T-helper 1 cell (primary cell): ENCODE data around the gene SIK2.
A peak's percentile ranks its signal among the peaks of the same experiment; 100 is the strongest.
"Not testable (repeated sequence)": the region's sequence is repeated elsewhere in the genome, so short reads cannot be mapped to it uniquely, and the experiment has no call there.

ENCODE experiments used
- DNase-seq, 5 donors: peaks; one replicate each; pipeline ENCODE4 v3.0.0-alpha.2; 2012 to 2020

SIK2 gene

GRCh38 chr11:111765320-111765983 lies 163.2 kb downstream of the SIK2 start:
- no peak for DNase-seq

DNA sequence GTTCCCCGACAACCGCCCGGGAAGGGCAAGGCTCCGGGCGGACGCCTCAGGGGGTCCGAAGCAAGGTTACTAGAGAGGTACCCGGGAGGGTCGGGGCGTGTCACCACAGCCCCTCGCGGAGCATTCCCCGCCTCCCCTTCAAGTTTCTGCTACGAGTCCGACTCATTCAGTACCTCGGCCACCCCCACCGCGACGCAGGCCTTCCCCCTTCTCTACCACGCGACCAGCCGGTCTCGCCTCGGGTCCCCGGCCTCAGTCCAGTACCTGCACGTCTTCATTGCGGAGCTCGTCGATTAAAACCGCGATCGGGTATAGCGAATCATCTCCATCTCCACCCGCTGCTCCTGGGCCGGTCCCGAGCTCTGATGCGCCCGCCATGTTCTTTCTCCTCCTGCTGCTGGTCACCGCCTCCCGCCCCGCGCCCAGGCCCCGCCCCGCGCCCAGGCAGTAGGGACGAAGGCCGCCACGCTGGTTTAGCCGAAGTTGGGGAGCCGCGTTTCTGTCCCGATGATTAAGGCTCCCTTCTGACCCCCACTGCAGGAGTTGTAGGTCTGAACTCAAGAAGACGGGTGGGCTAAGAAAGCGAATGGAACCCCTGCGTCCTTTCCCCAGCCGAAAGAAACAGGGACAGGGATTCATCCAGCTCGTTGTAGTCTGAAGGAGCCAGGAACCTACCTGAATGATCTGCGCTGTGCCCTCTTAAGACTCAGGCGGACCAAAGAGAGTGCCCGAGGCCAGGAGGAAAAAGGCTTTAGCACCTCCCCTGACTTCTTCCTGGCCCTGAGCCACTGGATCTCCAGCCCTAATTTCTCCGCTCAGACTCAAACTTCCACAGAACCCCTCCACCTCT lies 164.0 kb downstream of the SIK2 start, which contains the start of gene PPP2R1B:
Gene PPP2R1B, minus strand, starts transcription at position 406 of the 850 bp plus-strand sequence. Its CDS starts 28 bp downstream, at position 378.
- peak; percentile 45 to 68 (median 65) for DNase-seq

DNA sequence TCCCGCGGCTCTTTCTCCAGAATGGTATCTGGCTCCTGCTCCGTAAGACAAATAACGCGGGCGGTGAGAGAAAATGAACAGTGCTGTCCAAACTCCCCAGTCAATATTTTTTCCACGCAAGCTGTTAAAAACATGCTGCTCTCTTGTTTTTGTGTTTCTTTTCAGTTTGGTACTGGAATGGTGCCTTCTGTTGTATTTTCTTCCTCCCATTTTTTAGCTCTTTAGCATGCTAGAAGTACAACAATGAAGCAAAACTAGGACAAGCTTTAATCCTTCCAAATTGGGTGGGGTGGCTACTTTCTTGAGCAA lies 164.5 kb downstream of the SIK2 start:
- DNase-seq = no peak

DNA sequence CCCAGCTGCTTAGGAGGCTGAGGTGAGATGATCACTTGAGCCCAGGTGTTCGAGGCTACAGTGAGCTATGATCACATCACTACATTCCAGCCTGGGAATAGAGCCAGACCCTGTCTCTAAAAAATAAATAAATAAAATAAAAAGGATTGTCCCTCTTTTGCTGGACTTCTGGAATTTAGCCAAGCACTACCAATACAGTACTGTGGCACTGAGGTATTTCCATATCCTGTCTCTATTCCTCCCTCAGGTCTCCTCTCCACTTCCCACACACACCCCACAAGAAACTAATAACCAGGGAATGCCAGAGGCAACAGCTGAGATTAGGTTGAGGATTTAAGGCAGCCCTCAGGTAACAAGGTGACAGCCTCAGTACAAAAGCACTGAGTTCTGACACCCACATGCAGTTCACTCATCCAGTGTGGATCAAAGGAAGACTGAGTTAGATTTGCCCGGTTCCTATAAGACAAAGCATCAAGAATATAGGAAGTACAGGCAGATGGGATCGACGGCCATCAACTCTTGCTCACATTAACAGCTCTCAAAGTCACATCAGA lies 168.4 kb downstream of the SIK2 start:
- no peak for DNase-seq

- DNase-seq = not testable (repeated sequence)
Measured at GRCh38 chr11:111771205-111771604, 169.0 kb downstream of the SIK2 start.

- no peak for DNase-seq
Measured at GRCh38 chr11:111772535-111772934, 170.3 kb downstream of the SIK2 start.

DNA sequence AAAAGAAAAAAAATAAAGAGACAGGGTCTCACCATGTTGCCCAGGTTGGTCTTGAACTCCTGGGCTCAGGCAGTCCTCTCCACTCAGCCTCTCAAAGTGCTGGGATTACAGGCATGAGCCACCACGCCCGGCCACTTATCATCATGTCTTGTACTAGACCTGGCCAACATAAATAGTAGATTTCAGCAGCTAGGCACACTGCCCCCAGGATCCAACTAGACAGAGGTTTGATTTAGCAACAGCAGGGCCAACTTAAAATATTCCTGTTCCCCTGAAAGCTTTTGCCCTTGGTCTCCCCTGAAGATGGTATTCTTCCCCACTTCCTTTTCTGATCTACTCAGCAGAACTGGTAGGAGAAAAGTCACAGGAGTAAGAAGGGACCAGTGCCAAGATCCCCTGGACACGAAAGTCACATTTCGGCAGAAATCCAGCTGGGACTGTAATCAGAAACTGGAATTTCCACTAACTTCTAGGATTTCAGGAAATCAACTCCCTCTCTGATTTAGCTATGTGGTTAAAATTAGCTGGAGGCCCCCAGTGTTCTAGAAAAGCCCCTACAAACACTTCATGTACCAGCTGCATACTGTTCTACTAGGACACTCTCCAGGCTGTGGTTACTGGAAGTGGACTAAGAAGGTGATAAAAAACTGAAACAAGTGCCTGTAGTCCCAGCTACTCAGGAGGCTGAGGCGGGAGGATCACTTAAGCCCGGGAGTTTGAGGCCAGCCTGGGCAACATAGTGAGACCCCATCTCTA lies 172.9 kb downstream of the SIK2 start:
- no peak for DNase-seq

GRCh38 chr11:111776398-111777093 lies 174.3 kb downstream of the SIK2 start:
- no peak for DNase-seq

DNA sequence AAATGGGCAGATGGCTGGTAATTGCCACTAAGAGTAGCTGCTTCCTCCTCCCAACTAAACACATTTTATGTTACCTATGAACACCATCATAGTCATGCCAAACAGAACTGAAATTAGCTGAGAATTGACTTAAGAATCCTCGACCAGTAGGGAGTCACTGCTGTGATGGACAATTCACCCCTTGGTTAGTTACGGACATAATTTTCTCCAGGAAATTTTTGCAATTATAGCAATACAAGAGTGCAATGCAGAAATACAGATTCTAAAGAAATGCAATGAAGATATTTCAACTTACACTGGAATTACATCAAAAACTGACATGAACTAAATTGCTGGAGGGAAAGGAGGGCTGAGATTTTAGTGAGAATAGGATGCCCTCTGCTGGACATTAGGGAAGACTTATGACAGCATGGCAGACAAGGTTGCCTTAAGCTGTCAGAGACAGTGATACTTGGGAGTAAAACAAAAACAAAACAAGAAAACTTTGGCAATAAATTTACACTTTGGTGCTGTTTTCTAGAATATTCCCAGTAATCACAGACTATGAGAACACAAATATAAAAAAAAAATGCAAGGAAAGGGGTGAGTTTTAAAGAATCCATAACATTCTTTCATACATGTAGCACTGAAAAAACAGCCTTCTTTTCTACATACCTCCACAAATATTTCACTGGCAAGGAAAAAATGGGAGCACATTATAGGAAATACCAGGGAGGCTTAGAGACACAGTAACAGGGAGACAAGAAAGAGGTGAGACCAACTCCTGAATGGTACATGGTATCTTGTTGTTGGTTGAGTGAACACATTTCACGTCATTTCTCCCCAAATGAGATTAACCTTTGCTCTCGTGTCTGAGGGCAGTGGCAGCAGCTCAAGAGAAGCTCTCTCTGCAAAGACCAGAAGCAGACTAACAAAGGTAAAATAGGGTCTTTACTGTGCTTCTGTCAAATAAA lies 175.1 kb downstream of the SIK2 start:
- peak in 3 of 5 donors; percentile 20 to 69 (median 22) for DNase-seq

DNA sequence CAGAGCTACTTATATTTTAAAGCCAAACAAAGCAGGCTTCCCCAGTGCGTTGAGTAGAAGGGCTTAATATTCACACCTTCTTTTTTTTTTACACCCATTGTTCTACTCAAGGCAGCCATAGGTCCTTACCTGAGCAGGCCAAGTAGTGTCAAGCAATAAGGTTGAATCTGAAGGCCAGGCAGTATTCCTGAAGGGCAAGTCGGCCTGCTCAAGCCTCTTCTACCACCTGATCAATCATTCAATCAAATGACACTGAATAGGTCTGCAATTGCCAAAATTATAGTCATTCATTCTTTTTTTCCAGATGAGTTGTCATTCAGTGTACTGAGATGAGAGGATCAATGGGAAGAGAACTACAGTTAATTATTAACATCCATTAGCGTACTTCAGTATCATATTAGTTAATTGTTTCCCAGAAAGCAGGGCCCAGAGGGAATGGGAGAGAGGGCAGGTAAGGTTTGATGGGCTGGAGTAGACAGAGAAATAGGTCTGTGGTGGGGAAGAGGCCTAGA lies 175.9 kb downstream of the SIK2 start:
- no peak for DNase-seq

DNA sequence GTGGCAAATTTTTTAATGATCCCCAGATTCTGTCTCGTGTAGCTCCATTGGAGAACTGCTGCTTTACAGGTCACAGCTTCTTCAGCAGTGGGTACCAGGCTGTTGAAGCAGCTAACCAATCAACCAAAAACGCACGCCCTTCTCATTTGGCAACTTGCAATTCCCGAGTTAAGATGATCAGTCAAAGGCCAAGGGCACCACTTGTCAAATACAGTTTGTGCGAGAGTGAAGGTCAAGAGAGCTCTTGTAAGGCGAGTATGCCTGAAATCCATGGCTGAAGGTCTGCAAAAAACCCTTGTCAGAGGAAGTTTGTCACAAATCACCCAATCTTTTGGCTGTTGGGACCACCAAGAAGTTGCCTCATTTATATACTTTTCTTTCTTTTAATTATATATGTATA lies 176.9 kb downstream of the SIK2 start:
- no peak for DNase-seq
